Stimulated activated CD8-positive, alpha-beta memory T cell treated with anti-CD3 and anti-CD28 coated beads, Interleukin-2, amount 100 ng/mL, for 48 hours (primary cell): Measurements from ENCODE around the gene PRSS38.
A peak's percentile ranks its signal among the peaks of the same experiment; 100 is the strongest.

Experiments
- DNase-seq, 2 donors: peaks; one replicate each; pipeline ENCODE4 v3.0.0-alpha.2; 2020; ENCODE audit warnings: low read depth in 2 of 2

Gene PRSS38

GRCh38 chr1:227815468-227816409, at the start of gene PRSS38:
Gene PRSS38, plus strand, starts transcription at chr1:227815675. Its CDS starts 42 bp downstream, at chr1:227815717.
- DNase-seq, result no peak

GRCh38 chr1:227766015-227766634, 49.4 kb upstream of the PRSS38 start:
- DNase-seq, result peak; percentile 60 to 63

DNA sequence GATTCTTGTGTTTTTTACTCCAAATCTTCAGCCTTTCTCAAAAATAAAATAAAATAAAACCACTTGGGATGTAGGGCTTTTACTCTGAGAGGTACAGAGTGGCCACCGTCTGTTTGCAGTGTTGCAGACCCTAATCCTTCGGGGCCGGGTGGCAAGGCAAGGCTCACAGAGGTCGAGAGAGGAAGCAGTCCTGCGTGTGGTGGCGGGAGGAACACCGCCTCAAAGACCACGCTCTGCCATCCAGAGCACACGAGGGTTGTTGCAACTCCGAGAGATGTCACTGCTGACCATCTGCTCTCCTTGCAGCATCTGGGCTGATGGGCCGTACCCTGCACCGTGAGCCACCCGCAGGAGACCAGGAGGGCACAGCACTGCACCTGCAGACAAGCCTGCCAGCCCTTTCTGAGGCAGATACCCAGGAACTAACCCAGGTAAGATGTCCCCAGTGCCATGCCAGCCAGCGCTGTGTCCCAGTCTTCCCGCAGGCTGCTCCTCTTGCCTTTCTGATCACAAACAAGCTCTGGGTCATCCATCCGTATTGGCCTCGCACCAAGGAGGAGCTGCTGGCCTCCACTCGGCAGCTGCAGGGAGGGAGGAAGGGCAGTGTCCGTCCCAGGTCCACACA, 48.7 kb upstream of the PRSS38 start:
- no peak for DNase-seq

DNA sequence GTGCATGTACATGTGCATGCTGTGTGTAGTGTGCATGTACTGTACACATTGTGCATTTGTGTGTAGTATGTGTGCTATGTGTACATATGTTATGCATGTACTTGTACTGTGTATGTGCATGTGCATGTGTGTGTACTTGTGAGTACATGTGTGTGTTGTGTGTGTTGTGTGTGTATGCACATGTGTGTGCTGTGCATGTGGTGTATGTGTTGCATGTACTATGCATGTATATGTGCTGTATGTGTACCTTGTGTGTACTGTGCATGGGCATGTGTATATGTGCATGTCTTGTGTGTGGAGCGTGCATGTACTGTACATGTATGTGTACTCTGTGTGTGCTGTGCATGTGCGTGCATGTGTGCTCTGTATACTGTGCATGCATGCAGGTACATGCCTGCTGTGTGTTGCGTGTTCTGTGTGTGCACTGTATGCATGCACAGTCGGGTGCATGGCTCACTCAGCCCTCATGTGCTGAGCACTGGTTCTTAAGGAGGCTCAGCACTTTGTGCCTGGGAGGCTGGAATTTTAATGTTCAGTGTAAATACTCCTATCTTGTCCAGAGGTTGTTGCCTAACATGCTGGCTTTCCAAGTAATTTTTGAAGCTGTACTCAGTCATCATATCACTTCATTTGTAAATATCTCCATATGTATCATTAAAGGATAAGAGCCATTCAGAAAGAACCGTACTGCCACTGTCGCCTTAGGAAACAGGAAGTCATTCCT, 47.9 kb upstream of the PRSS38 start:
- no peak for DNase-seq

DNA sequence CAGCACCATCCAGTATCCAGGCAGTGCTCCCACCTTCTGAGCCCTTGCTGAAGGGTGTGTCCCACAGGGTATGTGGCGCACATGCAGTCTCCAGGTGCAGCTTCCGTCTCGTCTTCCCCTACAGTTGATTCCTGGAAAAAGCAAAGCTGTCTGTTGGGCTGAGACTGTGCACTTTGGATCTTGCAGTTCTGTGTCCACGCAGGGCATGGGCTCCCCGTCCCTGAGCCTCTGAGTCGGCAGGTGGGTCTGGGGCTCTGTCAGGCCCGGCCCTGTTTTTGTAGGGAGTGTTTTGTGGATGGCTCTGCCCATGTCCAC, 47.4 kb upstream of the PRSS38 start:
- DNase-seq, result no peak

GRCh38 chr1:227768640-227769039, 46.8 kb upstream of the PRSS38 start:
- DNase-seq, result no peak

DNA sequence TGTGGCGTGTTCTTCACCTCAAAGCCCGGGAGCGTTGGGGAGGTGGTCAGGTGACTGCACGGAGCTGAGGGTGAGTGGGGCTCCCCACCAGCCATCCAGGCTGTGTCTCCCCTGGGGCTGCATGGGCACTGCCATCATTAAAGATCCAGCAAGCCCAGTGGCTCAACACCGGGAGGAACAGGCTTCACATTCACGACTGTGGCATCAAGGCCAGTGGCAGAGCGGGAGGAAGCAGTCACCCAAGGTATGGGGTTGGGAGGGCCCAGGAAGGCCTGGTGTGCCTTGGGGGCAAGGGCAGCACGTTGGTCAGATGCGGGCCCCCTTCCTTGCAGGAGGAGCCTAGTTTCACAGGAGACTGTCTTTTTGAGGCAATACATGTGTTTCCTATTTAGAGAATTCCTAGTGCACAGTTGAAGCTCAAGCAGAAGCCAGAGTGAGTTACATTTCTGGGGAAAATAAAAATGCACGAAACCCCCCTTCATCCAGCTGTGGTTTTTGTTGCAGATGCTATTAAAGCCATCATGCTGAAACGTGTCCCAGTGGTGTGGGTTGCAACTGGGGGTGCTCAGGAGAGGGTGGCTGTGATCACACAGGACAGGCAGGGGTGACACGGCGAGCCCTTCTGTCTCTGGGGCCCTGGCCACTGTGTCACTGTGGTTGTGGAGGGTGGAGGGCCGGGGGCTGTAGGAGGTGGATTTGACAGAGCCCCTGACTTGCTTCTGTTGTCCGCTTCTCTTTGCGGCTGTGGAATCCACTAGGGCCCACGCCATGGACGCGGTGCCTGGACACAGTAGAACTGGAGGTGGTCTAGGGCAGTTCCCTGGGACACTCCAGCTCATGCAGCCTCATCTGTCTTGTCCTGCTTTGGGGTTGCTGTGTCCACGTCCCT, 46.2 kb upstream of the PRSS38 start:
- DNase-seq, result no peak

DNA sequence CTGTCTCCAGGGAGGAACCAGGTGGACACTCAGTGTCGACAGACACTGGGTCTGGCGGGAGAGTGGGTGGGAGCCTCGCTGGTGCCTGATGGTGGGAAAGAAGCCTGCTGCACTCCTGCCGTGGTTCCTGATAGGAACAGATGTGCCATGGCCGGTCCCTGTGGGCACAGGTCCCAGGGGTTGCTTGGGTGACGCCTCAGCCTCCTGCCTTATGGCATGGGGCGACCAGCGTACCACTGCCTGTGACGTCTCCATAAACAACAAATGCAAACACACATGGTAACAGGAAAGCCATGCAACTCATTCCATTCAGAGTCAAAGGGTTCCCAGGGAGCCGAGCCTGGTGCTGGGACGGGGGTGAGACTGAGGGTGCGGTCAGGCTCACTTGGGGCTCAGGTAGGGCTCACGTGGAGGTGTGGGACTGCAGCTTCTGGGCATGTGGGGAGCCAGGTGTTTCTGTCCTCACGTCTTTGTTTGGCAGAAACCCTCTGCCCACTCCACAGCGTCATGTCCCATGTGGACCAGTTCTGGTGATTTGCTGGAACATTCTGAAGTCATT, 45.5 kb upstream of the PRSS38 start:
- DNase-seq, result no peak

DNA sequence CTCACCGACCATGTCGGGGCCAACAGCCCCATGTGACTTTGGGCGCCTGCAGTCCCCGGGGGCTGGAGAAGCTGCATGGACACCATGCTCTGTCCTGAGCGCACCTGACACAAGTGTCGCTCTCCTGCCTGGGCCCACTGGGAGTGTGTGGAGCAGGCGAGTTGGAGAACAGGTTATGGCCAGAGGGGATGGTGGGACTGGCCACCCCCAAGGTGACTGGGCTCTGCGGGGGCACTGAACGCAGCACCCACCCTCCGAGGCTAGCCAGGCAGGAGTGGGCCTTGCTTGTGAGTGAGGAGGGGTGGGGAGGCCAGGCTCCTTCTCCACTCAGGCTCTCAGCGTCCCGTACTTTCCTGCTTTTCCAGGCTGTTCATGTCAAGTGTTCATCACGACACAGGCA, 44.7 kb upstream of the PRSS38 start:
- DNase-seq, result no peak

GRCh38 chr1:227771326-227771725, 44.1 kb upstream of the PRSS38 start:
- no peak for DNase-seq

GRCh38 chr1:227771771-227772170, 43.7 kb upstream of the PRSS38 start:
- no peak for DNase-seq

- no peak for DNase-seq
Measured at GRCh38 chr1:227773558-227773957, 41.9 kb upstream of the PRSS38 start.

DNA sequence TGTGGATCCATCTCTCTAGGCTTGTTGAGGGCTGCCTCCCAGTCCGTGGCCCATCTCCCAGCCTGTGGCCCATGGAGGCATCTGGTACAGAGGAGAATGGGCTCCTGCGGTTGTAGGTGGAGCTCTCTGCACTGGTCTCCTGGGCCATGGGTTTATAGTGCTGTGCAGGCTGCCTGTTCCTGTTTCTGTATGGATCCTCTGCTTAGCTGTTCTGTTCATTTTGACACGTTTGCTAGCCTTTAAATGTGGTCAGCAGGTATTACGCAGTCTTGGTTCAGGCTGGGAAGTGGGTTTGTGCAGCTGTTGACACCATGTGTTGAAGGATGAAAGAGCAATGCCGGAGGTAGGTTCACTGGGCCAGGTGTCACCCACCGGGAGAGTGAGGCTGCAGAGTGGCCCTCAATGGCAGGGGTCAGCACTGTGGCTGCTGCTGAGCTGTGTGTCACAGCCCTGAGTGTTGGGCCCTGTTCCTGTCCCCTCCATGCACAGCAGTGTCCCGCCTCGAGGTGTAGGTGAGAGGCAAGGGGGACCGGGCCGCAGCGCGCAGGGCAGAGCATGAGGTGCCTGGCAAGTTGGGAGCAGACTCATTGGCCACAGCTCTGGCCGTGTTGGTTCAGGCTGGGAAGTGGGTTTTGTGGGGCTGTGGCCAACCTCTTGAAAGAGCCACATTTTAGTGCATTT, 41.3 kb upstream of the PRSS38 start:
- DNase-seq, result no peak

DNA sequence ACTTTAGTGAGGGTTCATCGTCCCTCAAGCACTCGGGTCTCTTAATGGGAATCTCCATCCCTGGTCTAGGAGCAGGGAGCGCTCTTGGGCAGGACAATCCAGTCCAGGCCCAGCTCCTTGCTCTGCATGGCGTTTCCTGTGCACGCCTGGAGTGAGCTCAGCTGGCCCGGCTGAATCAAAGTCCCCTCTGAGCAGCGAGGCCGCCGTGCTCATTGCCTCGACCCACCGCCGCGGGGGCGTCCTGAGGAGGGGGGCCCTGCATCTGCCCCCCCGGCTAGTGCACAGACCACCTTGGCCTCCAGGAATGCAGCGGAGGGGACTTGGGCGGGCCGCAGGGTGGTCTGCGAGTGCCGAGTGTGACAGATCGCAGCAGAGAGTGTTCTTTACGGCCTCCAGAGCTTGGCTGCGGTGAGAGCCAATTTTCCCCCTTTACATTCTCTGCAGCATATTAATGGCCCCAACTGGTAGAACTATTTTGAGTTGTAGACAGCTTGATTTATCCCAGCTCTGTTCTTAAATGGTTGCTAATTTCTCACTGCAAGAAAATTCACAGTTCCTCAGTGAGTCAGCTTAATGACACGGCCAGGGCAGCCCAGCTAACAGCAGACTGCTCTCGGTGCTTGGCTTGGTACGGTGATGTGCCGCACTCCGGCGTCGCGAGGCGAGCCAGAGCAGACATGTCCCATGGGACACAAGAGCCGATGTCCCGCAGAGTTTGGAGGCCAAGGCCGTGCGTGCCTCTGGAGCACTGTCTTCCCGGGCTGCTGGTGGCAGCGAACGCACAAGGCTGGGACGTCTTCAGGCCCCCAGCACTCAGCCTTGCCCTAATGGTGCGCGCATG, 40.4 kb upstream of the PRSS38 start:
- DNase-seq, result no peak

- DNase-seq, result no peak
Measured at GRCh38 chr1:227775841-227776240, 39.6 kb upstream of the PRSS38 start.

DNA sequence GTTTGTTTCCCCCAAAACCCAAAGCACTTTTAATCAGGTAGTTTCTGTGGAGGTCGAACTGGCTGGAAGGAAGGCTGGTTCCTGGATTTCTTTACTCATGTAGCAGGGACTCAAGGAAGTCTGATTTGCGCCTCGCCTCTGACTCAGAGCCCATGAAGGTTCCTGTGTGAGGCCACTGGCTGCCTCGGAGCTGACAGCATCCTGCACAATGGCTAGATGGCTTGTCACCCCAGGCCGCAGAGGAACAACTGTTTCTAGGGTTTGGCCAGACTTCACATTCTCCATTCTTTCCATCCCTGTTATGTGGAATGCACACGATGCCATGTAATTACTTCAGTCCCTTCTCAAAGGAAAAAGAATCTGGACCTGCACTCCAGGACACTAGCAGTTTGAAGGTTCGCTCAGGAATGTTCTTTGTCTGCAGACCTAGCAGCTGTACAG, 39.1 kb upstream of the PRSS38 start:
- no peak for DNase-seq

DNA sequence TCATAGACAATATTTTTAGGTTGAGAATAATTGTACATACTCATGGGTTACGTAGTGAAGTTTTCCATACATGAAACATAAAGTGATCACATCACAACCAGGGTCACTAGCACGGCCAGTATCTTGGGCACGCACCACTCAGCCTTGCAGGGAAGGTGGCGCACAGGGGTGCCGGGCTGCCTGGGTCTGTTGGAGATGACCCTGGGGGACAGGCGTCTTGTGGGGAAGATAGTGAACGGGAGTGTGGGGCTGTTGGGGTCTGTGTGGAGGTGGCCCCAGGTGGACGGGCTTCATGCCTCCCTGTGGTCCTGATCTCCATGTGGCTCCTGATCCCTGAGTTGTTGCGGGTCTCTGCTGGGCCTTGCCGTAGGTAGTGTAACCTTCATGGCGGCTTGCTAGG, 38.3 kb upstream of the PRSS38 start:
- no peak for DNase-seq

DNA sequence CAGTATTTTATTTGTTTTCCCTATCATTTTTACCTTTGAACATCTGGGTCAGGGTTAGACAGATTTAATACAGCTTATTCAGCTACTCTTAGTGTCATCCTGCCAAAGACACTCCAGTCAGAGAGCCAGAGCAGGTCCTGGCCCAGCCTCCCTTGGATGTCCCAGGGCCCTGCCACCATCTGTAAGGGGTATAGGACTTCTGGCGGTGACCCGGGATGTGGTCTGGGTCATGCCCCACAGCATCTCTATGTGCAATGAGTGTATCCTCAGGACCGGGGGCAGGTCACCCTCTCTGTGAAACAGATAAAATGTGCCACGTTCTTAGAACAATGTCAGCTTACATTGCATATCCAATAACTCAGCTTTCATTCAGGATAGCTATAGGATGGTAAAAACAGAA, 37.8 kb upstream of the PRSS38 start:
- DNase-seq, result no peak

GRCh38 chr1:227778401-227778947, 37.0 kb upstream of the PRSS38 start:
- no peak for DNase-seq
